Activated gamma-delta T cell treated with Interleukin-2 at 50 U/mL for 16 hours (primary cell): ENCODE results near the gene C6orf141.
"Not testable (repeated sequence)": the region's sequence is repeated elsewhere in the genome, so short reads cannot be mapped to it uniquely, and the experiment has no call there.

Experiments used
- DNase-seq: peaks from one replicate; pipeline ENCODE4 v3.0.0-alpha.2; 2020

Gene C6orf141

GRCh38 chr6:49582529-49582928 is 32.1 kb downstream of the C6orf141 start:
- no peak for DNase-seq

GRCh38 chr6:49587262-49587661 is 36.8 kb downstream of the C6orf141 start:
- not testable (repeated sequence) for DNase-seq
